H1 (cell line): ENCODE results near the gene CNTD1. TPM values are rescaled to one million over a fixed set of nuclear protein-coding genes. Genes with fewer than 3 reads are reported as not detected.

ENCODE experiments used
- CTCF ChIA-PET: fragments of 300-600 bp; sonication (Branson Sonifier 250); formaldehyde crosslinking; loops from one replicate; lab custom pipeline; 2021; ENCODE audit not compliant: partially characterized antibody; lab: Charles Lee
- POLR2A ChIA-PET: fragments of 300-600 bp; sonication (Branson Sonifier 250); formaldehyde crosslinking; loops from one replicate; lab custom pipeline; 2021; ENCODE audit warnings: inconsistent platforms; ENCODE audit not compliant: partially characterized antibody; lab: Charles Lee
- DNase-seq, 2 experiments: peaks; one replicate each; pipeline versions ENCODE4 v3.0.0 to v3.0.0-alpha.2; 2010 to 2022; ENCODE audit warnings: low spot score in 2 of 2, low read depth in 1 of 2, mixed read lengths in 1 of 2
- FAIRE-seq: peaks from 2 replicates; lab custom pipeline; 2011; peaks lifted over from hg19 to GRCh38; lab: Jason Lieb, UNC
- H2AFZ ChIP-seq: 2 replicates; pipeline ENCODE4 v1.8.1; 2012; ENCODE audit warnings: low read length, inconsistent platforms
- H2AK5ac ChIP-seq: 2 replicates; pipeline ENCODE4 v1.6.1; 2013; ENCODE audit warnings: low read depth, low read length
- H2BK120ac ChIP-seq: replicated peaks from 2 replicates; pipeline ENCODE3; 2013; ENCODE audit warnings: low read depth, low read length, inconsistent platforms
- H2BK12ac ChIP-seq: 2 replicates; pipeline ENCODE4 v1.6.1; 2013; ENCODE audit warnings: low read depth, low read length
- H2BK15ac ChIP-seq: 2 replicates; pipeline ENCODE4 v1.6.1; 2013; ENCODE audit warnings: low read length
- H2BK20ac ChIP-seq: 2 replicates; pipeline ENCODE4 v1.6.1; 2013; ENCODE audit warnings: low read length
- H2BK5ac ChIP-seq: 2 replicates; pipeline ENCODE4 v1.6.1; 2013; ENCODE audit warnings: low read depth, low read length
- H3K14ac ChIP-seq: 2 replicates; pipeline ENCODE4 v1.6.1; 2013; ENCODE audit warnings: inconsistent platforms; ENCODE audit not compliant: insufficient read length
- H3K18ac ChIP-seq: 2 replicates; pipeline ENCODE4 v1.6.1; 2013; ENCODE audit warnings: low read length; ENCODE audit errors: extremely low read depth
- H3K23ac ChIP-seq: 2 replicates; pipeline ENCODE4 v1.6.1; 2013; ENCODE audit warnings: inconsistent platforms; ENCODE audit not compliant: insufficient read length
- H3K23me2 ChIP-seq: 2 replicates; pipeline ENCODE4 v1.6.1; 2013; ENCODE audit warnings: low read depth, low read length
- H3K27ac ChIP-seq: 2 replicates; pipeline ENCODE4 v1.6.1; 2011; ENCODE audit warnings: low read depth, low read length, inconsistent platforms
- H3K27me3 ChIP-seq, 4 experiments: replicated peaks in 1 of 4; 1 replicate in 1 of 4; 2 replicates in 3 of 4; pipeline versions ENCODE4 v1.6.1 to v1.8.1; 2011 to 2013; ENCODE audit warnings: low read length in 3 of 4, mild to moderate bottlenecking in 3 of 4, inconsistent platforms in 2 of 4, mixed read lengths in 2 of 4, moderate library complexity in 1 of 4; ENCODE audit not compliant: control insufficient read depth in 3 of 4, insufficient read depth in 3 of 4; ENCODE audit errors: extremely low read depth in 1 of 4
- H3K36me3 ChIP-seq, 4 experiments: 2 replicates each; pipeline versions ENCODE4 v1.6.1 to v1.8.1; 2011 to 2013; ENCODE audit warnings: mild to moderate bottlenecking in 4 of 4, low read length in 3 of 4, moderate library complexity in 2 of 4, control low read depth in 1 of 4, inconsistent platforms in 1 of 4; ENCODE audit not compliant: insufficient read depth in 4 of 4, control insufficient read depth in 2 of 4
- H3K4ac ChIP-seq: replicated peaks from 2 replicates; pipeline ENCODE3; 2013; ENCODE audit warnings: low read length, low read depth, mixed read lengths, inconsistent platforms; ENCODE audit not compliant: insufficient read length
- H3K4me1 ChIP-seq, 4 experiments: replicated peaks in 1 of 4; 1 replicate in 1 of 4; 2 replicates in 3 of 4; pipeline versions ENCODE4 v1.6.1 to v1.8.1; 2011 to 2013; ENCODE audit warnings: low read length in 3 of 4, inconsistent platforms in 2 of 4, mixed read lengths in 1 of 4; ENCODE audit not compliant: insufficient read depth in 4 of 4, control insufficient read depth in 3 of 4
- H3K4me2 ChIP-seq, 2 experiments: 2 replicates each; pipeline versions ENCODE4 v1.6.1 to v1.8.1; 2011 to 2013; ENCODE audit warnings: low read depth in 2 of 2, low read length in 2 of 2, control low read depth in 1 of 2, inconsistent platforms in 1 of 2, mild to moderate bottlenecking in 1 of 2; ENCODE audit not compliant: insufficient read depth in 1 of 2
- H3K4me3 ChIP-seq, 4 experiments: fragments of 200-600, 300-600 bp in 1 of 4; sonication (generic), shearing (Covaris generic), sonication (Bioruptor Twin) in 1 of 4; 2 replicates each; pipeline versions ENCODE4 v1.5.1 to v1.8.1; 2011 to 2016; ENCODE audit warnings: low read length in 4 of 4, low read depth in 3 of 4, control low read depth in 2 of 4, inconsistent platforms in 2 of 4, mild to moderate bottlenecking in 2 of 4, mixed read lengths in 1 of 4, moderate library complexity in 1 of 4; ENCODE audit not compliant: insufficient read depth in 2 of 4; ENCODE audit errors: extremely low read depth in 1 of 4
- H3K56ac ChIP-seq: replicated peaks from 2 replicates; pipeline ENCODE3; 2013; ENCODE audit warnings: low read depth, mild to moderate bottlenecking, mixed read lengths, low read length, inconsistent platforms; ENCODE audit not compliant: insufficient read length
- H3K79me1 ChIP-seq: 2 replicates; pipeline ENCODE4 v1.6.1; 2013; ENCODE audit warnings: low read depth, low read length, control low read depth
- H3K79me2 ChIP-seq, 2 experiments: 2 replicates each; pipeline versions ENCODE4 v1.6.1 to v1.8.1; 2012 to 2013; ENCODE audit warnings: low read length in 2 of 2, mild to moderate bottlenecking in 2 of 2, inconsistent platforms in 1 of 2; ENCODE audit not compliant: insufficient read depth in 2 of 2, control insufficient read depth in 1 of 2
- H3K9ac ChIP-seq, 4 experiments: replicated peaks in 1 of 4; 1 replicate in 1 of 4; 2 replicates in 3 of 4; pipeline versions ENCODE4 v1.6.1 to v1.8.1; 2011 to 2013; ENCODE audit warnings: low read depth in 3 of 4, low read length in 3 of 4, control low read depth in 2 of 4, mild to moderate bottlenecking in 2 of 4, moderate library complexity in 2 of 4, inconsistent platforms in 1 of 4; ENCODE audit errors: extremely low read depth in 1 of 4
- H3K9me3 ChIP-seq, 2 experiments: 2 replicates each; pipeline versions ENCODE4 v1.6.1 to v1.8.1; 2012 to 2013; ENCODE audit warnings: mild to moderate bottlenecking in 2 of 2, moderate library complexity in 2 of 2, control low read depth in 1 of 2, inconsistent platforms in 1 of 2, low read depth in 1 of 2, low read length in 1 of 2, mixed read lengths in 1 of 2; ENCODE audit not compliant: insufficient read depth in 2 of 2
- H4K20me1 ChIP-seq, 2 experiments: replicated peaks in 1 of 2; 2 replicates each; pipeline versions ENCODE3 to v1.8.1; 2011 to 2013; ENCODE audit warnings: inconsistent platforms in 2 of 2, low read length in 2 of 2, mild to moderate bottlenecking in 1 of 2; ENCODE audit not compliant: insufficient read depth in 2 of 2, control insufficient read depth in 1 of 2
- H4K5ac ChIP-seq: 2 replicates; pipeline ENCODE4 v1.6.1; 2013; ENCODE audit warnings: low read length, low read depth, mixed read lengths, inconsistent platforms; ENCODE audit not compliant: insufficient read length
- H4K8ac ChIP-seq: 2 replicates; pipeline ENCODE4 v1.8.0; 2013; ENCODE audit warnings: mild to moderate bottlenecking, moderate library complexity, low read length, inconsistent platforms; ENCODE audit not compliant: insufficient read depth; ENCODE audit errors: extremely low read depth
- H4K91ac ChIP-seq: replicated peaks from 2 replicates; pipeline ENCODE3; 2013; ENCODE audit warnings: low read length, mixed read lengths, inconsistent platforms; ENCODE audit not compliant: insufficient read length
- ATF2 ChIP-seq: IDR thresholded peaks from 2 replicates; pipeline ENCODE4 v1.6.1; 2012; ENCODE audit warnings: low read length, inconsistent platforms
- BRCA1 ChIP-seq: IDR thresholded peaks from 2 replicates; pipeline ENCODE4 v1.6.1; 2012; ENCODE audit warnings: low read depth, low read length, improper control_type of control experiment
- CTCF ChIP-seq, 3 experiments: IDR thresholded peaks; 1 replicate in 2 of 3; 2 replicates in 1 of 3; pipeline versions ENCODE4 v1.5.1 to v1.6.1; 2011; ENCODE audit warnings: low read length in 3 of 3, mild to moderate bottlenecking in 3 of 3, inconsistent platforms in 2 of 3, low read depth in 1 of 3, moderate library complexity in 1 of 3; ENCODE audit not compliant: insufficient read depth in 1 of 3; ENCODE audit errors: control extremely low read depth in 1 of 3
- JUN ChIP-seq: IDR thresholded peaks from 2 replicates; pipeline ENCODE4 v1.6.1; 2011; ENCODE audit warnings: low read depth, mild to moderate bottlenecking, improper control_type of control experiment, low read length
- NANOG ChIP-seq: IDR thresholded peaks from 2 replicates; pipeline ENCODE4 v1.6.1; 2011; ENCODE audit warnings: low read length, low read depth, mild to moderate bottlenecking, inconsistent platforms; ENCODE audit not compliant: insufficient read depth, poor library complexity, severe bottlenecking
- POLR2A ChIP-seq, 2 experiments: IDR thresholded peaks; 1 replicate in 1 of 2; 2 replicates in 1 of 2; pipeline ENCODE4 v1.6.1; 2011; ENCODE audit warnings: low read depth in 2 of 2, low read length in 2 of 2, mild to moderate bottlenecking in 2 of 2; ENCODE audit errors: control extremely low read depth in 1 of 2
- SP2 ChIP-seq: IDR thresholded peaks from 2 replicates; pipeline ENCODE4 v1.6.1; 2012; ENCODE audit warnings: mild to moderate bottlenecking, low read length, inconsistent platforms
- SUZ12 ChIP-seq: fragments of 200-600 bp; sonication (generic); IDR thresholded peaks from 2 replicates; pipeline ENCODE4 v1.6.1; 2012; ENCODE audit warnings: mild to moderate bottlenecking, inconsistent platforms, low read length, moderate library complexity, mixed read lengths
- TAF1 ChIP-seq: IDR thresholded peaks from 2 replicates; pipeline ENCODE4 v1.6.1; 2011; ENCODE audit warnings: mild to moderate bottlenecking, low read depth, low read length
- TEAD4 ChIP-seq: IDR thresholded peaks from 2 replicates; pipeline ENCODE4 v1.6.1; 2012; ENCODE audit warnings: low read depth, low read length, inconsistent platforms, mixed read lengths
- WGBS, 2 experiments: shearing (Covaris generic) in 1 of 2; methylation state at CpG; one replicate each; pipeline versions ENCODE4 v1.1.6 to v1.1.7; 2013 to 2015; ENCODE audit warnings: low lambda C conversion rate in 2 of 2, mixed read lengths in 2 of 2, inconsistent platforms in 1 of 2, low coverage in 1 of 2, missing lambda C conversion rate in 1 of 2; ENCODE audit not compliant: insufficient replicate concordance in 2 of 2, insufficient coverage in 1 of 2, insufficient read length in 1 of 2; ENCODE audit errors: extremely low coverage in 1 of 2, missing lambda C conversion rate in 1 of 2; 5-methylcytosine and 5-hydroxymethylcytosine counted together
- polyA plus RNA-seq, 7 experiments: library from polyadenylated mRNA; depleted of rRNA in 3 of 7; stranded (reverse) in 5 of 7; unstranded in 2 of 7; fragments of >200 nt in 5 of 7; fragments of 200-250 nt in 2 of 7; gene quantifications; 1 replicate in 5 of 7; 2 replicates in 1 of 7; 4 replicates in 1 of 7; pipeline versions ENCODE4 v1.2.1 to v1.2.3, GENCODE V29; 2011 to 2013; ENCODE audit warnings: missing spikeins in 2 of 7, mixed read lengths in 2 of 7
- total RNA-seq: library from RNA; stranded (reverse); fragmentation: NEBNext Ultra II Directional; extraction: Animal tissue kit (Norgen Biotek cat#: 25700); gene quantifications from 2 replicates; pipeline ENCODE4 v1.2.1, GENCODE V29; 2021

CNTD1 gene
- total and polyA plus RNA-seq, 2 of the 8 experiments (the other 6 are each of a cell fraction or from before 2014, with no cell fraction given): not detected

DNA sequence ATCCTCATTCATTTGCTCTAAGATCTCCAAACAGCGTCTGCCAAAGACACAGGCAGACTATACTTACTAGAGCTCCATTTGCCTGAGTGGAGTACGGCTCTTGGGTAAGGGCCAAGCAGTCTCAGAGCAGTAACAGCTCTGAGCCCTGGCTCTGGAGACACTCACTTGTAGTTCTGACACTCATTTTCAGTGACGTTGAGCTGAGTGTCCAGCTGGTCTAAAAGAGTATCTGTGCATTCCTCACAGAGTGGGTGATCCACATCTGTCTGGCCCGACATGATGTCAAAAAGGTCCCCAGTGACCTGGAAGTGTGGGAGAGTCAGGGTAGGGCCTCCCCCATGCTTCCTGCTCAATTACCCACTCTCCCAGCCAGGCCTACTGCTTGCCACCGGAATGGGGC lies 19.7 kb downstream of the CNTD1 start:
- H3K14ac ChIP-seq: no peak overlapping the region
- CTCF ChIA-PET: interaction anchor here (0.7 to 6.8 kb wide), 15 partner anchors 10 to 1060 kb away, joined by 3 to 45 read pairs (median 4); partner anchors contain the start of genes CNTD1, COA3 and PSME3
- H3K36me3 ChIP-seq: peaks cover 18 to 60% (median 47%) of the 10 kb centered on the region in 4 experiments
- no peaks in the 10 kb centered on the region for H4K20me1 ChIP-seq
- H3K27ac ChIP-seq: no peak overlapping the region
- H2BK12ac ChIP-seq: no peak overlapping the region
- H2AK5ac ChIP-seq: no peak overlapping the region
- H3K23me2 ChIP-seq: no peaks in the 10 kb centered on the region
- H2BK5ac ChIP-seq: no peak overlapping the region
- FAIRE-seq (no peak), DNase-seq (no peak)
- no peaks in the 10 kb centered on the region for H3K9me3 ChIP-seq
- no peaks in the 10 kb centered on the region for H3K27me3 ChIP-seq
- WGBS, 2 experiments: 93% methylated on average over 5 of the region's 5 CpGs; no CpG with 5 or more reads in 1 of the 2 experiments
- no peaks in the 10 kb centered on the region for H3K4me1 ChIP-seq
- H2BK20ac ChIP-seq: no peak overlapping the region
- no peak overlapping the region for H2AFZ ChIP-seq
- H3K79me1 ChIP-seq: peaks cover 3% of the 10 kb centered on the region; the same call in 1 of the 2 replicates
- no peak overlapping the region for H2BK15ac ChIP-seq
- H3K23ac ChIP-seq: no peak overlapping the region
- H3K4me2 ChIP-seq: no peak overlapping the region
- H3K4ac ChIP-seq: no peak overlapping the region
- no peak overlapping the region for H3K9ac ChIP-seq
- no peak overlapping the region for H4K5ac ChIP-seq
- no peak overlapping the region for H3K18ac ChIP-seq
- POLR2A ChIA-PET: interaction anchor here (1.1 to 1.3 kb wide), 2 partner anchors 21 to 27 kb away, joined by 3 to 4 read pairs; no protein-coding TSS in a partner anchor
- H3K79me2 ChIP-seq: peaks cover 0 to 4% of the 10 kb centered on the region in 2 experiments; a peak in 2 of 4 replicates
- H2BK120ac ChIP-seq: no peak overlapping the region
- no peak overlapping the region for H3K56ac ChIP-seq
- no peak overlapping the region for H3K4me3 ChIP-seq
- H4K8ac ChIP-seq: no peak overlapping the region; the same call in 1 of the 2 replicates
- no peak overlapping the region for H4K91ac ChIP-seq
- TF ChIP-seq POLR2A (IDR thresholded peaks at IDR 0.05; ENCODE audit: control extremely low read depth in 1 of 2, low read depth in 2 of 2, low read length in 2 of 2) (no peak), BRCA1 (no peak), TEAD4 (no peak), SP2 (no peak), CTCF (IDR thresholded peaks at IDR 0.05; ENCODE audit: control extremely low read depth in 1 of 3, insufficient read depth in 1 of 3, low read depth in 1 of 3, low read length in 3 of 3) (no peak), ATF2 (no peak), SUZ12 (no peak), JUN (no peak), NANOG (no peak), TAF1 (no peak)
